HG03439 (cell line): Measurements from ENCODE around the gene NPR1.

ENCODE experiments used
- ATAC-seq: cut with Tn5 transposase; IDR thresholded peaks from one replicate; pipeline ENCODE4 v1.9.1; 2021; ENCODE audit warnings: mild to moderate bottlenecking, moderate library complexity; ENCODE audit not compliant: unreplicated experiment

Gene NPR1

DNA sequence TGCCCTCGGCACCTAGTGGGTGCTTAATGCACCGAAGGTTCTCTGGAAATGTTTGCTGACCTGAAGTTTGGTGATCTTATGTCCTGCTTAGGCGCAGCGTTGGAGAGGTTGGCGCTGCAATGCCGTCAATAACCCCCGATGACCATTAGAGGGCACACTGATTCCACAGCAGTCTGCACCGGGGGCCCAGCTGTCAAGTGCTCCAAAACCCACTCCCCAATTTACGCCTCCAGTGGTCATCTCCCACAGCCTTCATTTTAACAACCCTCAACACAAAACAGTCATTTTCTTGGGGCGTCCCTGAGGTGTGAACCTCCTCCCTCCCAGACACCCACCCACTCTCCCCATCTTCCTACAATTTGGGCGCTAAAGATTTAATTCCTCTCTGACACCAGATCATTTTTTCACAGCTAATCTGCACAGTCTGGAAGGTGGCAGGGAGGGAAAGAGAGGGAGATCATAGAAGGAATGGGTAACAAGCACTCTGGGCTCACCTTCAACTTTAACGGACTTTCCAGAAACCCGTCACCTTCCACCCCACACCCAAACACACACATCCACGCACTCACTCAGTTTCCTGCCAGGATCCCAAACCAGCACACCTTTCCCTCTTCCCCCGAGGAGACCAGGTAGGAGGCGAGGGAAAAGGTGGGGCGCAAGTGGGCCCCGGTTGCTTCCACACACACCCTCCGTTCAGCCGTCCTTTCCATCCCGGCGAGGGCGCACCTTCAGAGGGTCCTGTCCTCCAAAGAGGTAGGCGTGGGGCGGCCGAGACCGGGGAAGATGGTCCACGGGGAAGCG lies 570 bp upstream of the NPR1 start:
- ATAC-seq: no peak

DNA sequence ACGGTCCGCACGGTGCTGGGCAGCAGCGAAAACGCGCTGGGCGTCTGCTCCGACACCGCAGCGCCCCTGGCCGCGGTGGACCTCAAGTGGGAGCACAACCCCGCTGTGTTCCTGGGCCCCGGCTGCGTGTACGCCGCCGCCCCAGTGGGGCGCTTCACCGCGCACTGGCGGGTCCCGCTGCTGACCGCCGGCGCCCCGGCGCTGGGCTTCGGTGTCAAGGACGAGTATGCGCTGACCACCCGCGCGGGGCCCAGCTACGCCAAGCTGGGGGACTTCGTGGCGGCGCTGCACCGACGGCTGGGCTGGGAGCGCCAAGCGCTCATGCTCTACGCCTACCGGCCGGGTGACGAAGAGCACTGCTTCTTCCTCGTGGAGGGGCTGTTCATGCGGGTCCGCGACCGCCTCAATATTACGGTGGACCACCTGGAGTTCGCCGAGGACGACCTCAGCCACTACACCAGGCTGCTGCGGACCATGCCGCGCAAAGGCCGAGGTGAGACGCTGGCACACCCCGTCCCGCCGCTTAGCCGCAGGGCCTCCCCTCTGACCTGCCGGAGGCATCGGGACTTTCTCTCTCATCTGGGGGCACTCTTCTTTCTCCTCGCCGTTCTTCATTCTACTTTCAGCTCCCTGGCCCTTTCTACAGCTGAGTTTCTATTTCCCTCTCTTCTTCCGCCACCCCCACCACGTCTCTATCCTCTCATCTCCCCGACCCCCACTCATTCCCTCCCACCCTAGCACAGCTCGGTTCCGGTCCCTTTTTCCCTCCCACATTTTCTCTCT lies 1.0 kb downstream of the NPR1 start:
- no peak for ATAC-seq

DNA sequence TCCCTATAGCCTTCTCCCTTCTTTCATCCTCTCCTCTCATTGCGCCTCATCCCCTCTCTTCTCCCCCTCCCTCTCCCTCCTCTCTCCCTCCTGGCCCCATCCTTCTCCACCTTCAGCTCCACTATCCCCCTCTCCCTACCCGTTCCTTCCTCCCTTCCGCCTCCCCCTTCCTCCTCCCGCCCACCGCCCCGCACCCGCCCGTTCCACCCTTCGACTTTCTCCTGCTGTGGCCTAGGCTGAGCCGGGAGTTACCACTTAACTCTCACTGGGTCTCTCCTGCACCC lies 1.6 kb downstream of the NPR1 start:
- ATAC-seq: no peak

DNA sequence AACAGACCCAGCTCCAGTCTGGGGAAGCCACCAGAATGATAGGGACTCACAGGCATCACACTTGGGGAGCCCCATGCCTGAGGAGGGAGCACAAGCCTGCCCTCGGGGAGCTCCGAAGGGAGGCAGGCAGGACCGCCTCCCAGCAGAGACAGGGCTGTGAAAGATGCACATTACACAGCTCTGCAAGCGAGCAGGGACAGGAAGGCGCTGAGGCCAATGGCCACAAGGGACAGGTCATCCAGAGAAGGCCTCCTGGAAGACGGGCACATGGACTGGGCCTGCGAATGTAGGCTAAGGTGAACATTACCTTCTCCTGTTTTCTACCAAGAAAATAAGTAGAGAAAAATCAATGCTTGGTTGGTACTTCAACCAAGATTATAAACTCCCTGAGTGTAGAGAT lies 4.2 kb downstream of the NPR1 start:
- ATAC-seq: no peak

DNA sequence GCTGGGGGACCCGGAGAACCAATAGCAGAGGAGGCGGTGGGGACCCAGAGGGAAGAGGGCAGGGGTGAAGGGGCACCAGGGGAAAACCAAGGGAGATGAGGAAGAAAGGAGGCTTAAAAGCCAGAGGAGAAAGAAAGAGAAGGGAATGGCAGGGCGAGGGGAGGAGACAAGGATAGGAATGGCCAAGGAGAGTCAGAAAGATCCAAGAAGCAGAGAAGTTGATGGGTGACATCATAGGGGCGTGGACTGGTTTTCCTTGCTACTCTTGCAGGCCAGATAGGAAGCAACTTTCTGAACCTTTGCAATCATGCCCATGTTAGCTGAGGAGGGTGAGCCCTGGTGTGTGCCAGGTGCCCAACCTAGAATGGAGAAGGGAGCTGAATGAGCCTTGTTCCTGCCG lies 5.4 kb downstream of the NPR1 start:
- no peak for ATAC-seq

DNA sequence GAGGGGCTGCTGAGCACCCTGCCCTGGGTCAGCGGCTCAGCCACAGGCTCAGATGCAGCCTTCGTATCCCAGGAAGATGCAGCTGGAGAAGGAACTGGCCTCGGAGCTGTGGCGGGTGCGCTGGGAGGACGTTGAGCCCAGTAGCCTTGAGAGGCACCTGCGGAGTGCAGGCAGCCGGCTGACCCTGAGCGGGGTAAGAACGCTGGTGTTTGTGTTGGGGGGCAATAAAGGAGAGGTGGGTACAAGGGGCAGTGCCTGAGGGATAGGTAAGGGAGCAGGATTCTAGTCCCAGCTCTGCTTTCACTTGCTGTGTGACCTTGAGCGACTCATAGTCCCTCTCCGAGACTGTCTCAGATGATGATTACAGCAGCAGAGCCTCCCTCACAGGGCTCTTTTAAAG lies 6.4 kb downstream of the NPR1 start:
- no peak for ATAC-seq

DNA sequence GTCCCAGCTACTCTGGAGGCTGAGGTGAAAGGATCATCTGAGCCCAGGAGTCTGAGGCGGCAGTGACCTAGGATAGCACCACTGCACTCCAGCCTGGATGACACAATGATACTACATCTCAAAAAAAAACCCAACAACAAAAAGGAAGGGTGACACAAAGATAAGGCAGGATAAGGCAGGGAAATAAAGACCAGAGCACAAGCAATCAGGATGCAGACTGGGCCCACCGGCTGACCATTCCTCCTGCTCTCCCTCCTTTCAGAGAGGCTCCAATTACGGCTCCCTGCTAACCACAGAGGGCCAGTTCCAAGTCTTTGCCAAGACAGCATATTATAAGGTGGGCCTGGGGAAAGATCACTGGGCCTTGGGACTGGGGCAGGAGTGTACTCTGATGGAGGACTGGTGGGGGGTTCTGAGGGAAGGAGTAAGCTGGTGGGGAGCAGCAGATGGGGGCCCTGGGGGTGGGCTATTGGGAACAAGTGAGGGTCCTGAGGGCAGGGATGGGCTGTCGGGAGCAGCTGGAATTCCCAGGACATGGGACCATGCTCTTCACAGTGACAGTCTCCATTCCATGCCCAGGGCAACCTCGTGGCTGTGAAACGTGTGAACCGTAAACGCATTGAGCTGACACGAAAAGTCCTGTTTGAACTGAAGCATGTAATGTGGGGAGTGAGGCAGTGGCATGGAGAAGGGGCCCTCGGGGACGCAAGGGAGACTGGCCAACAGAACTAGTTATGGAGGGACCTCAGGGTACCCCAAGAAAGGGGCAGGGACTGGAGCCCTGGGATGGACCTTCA lies 7.3 kb downstream of the NPR1 start:
- no peak for ATAC-seq

DNA sequence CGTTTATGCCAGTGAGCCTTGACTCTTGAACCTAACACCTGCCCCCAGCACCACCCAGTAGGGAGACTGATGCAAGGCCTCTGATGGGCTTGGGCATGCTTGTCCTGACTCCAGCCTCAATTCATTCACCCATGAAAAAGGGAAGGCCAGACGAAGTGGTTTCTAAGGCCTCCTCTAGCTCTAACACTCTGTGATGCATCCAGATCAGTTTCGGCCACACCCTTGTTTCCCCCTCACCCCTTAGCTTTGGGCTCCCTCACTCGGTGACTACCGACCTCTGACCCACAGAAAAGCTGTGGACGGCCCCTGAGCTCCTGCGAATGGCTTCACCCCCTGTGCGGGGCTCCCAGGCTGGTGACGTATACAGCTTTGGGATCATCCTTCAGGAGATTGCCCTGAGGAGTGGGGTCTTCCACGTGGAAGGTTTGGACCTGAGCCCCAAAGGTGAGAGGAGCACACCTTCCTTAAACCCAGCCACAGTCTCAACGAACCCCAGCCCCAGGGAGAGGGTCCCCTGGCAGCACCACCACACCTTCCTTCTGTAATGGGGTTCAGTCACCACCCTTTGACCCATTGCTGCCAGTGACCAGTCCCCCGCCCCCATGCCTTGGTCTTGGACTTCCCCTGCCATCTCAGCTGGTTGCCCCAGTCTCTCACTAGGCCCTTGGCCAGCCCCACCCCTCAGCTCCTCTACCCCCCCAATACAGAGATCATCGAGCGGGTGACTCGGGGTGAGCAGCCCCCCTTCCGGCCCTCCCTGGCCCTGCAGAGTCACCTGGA lies 9.0 kb downstream of the NPR1 start:
- ATAC-seq: no peak

DNA sequence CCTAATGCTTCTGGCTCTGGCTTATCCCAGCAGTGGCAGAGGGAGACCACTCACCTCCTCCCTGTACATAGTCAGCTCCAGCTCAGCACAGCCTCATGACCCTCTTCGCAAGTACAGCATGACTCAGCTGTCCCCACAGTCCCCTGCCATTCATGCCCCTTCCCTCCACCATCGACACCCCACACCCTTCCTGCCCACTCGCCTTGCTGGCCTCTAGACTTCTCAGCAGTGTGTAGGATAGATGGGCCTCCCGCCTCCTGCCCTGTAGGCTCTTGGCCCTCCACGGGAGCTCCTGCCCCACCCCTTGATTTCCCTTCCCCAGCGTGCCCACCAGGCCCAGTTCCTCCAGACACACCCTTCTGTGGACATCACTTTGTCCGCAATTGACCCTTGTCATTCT lies 9.8 kb downstream of the NPR1 start:
- no peak for ATAC-seq

DNA sequence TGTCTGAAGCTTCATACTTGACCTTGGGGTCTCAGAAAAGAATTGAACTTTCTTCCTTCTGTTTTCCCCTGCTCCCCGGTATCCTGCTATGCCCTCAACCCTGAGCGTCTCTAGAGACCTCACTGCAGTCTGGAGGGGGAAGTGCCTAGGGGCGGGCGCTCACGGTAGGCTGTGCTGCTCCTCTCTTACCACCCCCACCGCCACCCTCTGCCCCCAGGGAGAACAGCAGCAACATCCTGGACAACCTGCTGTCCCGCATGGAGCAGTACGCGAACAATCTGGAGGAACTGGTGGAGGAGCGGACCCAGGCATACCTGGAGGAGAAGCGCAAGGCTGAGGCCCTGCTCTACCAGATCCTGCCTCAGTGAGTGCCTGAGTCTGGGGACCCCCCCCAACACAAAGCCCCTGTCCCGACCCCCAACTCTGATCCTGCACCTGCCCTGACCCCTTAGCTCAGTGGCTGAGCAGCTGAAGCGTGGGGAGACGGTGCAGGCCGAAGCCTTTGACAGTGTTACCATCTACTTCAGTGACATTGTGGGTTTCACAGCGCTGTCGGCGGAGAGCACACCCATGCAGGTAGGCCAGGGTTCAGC lies 10.3 kb downstream of the NPR1 start:
- ATAC-seq: no peak

DNA sequence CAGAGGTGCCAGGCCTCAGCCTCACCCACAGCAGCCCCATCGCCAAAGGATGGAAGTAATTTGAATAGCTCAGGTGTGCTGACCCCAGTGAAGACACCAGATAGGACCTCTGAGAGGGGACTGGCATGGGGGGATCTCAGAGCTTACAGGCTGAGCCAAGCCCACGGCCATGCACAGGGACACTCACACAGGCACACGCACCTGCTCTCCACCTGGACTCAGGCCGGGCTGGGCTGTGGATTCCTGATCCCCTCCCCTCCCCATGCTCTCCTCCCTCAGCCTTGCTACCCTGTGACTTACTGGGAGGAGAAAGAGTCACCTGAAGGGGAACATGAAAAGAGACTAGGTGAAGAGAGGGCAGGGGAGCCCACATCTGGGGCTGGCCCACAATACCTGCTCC lies 15.0 kb downstream of the NPR1 start:
- ATAC-seq: no peak

DNA sequence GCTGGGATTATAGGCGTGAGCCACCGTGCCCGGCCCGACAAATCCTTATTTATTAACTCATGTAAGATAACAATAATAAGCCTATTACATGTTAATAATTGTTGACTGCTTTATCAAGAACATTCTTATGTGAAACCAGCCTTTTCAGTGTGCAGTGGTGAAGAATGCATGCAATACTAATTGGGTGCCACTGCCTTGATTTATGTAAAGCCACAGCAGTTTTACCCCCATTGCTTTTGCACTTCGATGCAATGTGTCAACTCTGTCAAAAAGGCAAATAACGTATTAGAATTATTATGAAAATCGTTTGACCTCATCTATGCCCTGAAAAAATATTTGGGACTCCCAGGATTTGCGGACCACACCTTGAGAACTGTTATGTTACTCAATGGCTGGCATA lies 18.3 kb downstream of the NPR1 start:
- ATAC-seq: no peak

DNA sequence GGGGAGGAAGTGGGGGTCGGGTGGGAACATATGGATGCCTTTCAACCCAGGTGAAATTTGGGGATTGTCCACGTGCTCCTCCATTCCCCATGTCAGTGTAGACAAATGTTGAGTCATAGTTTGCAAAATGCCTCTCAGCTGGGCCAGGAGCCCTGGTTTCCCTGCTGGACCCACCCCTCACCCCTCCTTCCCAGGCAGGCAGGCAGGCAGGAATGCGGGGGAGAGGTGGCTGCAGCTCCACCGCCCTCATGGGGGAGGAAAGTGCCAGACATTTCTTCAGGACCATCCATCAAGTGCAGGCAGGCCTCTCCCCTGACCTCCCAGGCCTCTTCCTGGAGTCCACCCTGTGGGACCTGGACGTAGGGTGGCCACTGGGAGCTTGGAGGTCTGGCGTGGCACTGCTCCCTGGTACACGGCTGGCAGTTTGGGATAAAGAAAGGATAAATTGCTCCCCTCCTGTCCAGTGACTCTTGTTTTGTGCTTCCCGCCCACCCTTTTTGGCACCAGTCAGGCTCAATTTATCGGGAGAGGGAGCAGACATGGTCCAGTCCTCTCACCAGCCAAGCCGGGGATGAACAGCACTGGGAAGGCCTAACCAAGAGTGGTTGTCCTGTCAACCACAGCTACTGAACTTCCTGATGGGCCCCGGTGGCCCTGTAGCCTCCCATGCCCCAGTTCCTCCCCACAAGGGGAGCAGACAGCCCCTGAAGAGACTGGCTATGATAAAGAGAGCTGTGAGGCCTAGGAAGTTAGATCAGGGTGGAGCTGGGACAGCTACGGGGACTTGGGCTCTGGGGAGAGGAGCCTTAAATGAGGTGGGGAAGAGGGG lies 18.9 kb downstream of the NPR1 start:
- no peak for ATAC-seq

DNA sequence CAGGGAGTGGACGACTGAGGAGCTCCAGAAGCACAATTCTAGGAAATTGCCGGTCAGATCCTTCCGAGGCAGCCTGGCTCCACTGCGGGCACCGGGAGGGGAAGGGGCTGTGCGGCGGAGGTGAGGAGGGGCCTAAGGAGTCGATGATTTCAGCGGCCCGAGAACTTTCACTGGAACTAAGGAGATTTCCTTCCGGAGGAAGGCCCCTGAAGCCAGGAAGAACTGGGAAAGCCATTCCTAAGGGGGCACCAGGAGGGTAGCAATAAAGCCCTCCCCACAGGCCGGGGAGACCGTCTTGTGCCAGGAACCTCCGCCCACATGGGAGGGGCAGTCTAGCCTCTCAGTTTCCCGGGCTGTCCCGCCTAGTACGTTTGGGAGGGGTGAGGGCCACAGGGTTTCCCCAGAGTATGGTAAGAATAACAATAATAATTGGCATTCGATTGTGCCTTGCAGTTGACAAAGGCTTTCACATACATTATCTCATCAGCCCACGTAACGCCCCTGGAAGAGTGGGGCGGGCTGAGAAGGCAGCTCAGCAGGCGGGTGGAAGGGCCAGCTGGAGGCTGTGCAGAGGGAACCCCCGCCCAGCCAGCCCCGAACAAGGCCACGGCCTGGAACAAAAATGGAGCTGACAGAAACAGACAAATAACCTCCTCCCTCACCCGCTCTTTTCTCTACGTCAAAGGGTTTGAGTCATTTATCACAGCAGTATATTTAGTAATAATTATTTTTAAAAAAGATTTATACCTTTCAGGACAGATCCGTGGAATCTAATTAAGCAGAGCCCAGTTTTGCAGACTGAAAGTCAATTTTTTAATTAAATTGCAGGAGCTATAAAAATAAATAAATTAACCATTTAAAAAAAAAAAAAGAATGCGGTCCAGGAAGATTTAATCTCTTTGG lies 19.8 kb downstream of the NPR1 start:
- ATAC-seq: no peak

DNA sequence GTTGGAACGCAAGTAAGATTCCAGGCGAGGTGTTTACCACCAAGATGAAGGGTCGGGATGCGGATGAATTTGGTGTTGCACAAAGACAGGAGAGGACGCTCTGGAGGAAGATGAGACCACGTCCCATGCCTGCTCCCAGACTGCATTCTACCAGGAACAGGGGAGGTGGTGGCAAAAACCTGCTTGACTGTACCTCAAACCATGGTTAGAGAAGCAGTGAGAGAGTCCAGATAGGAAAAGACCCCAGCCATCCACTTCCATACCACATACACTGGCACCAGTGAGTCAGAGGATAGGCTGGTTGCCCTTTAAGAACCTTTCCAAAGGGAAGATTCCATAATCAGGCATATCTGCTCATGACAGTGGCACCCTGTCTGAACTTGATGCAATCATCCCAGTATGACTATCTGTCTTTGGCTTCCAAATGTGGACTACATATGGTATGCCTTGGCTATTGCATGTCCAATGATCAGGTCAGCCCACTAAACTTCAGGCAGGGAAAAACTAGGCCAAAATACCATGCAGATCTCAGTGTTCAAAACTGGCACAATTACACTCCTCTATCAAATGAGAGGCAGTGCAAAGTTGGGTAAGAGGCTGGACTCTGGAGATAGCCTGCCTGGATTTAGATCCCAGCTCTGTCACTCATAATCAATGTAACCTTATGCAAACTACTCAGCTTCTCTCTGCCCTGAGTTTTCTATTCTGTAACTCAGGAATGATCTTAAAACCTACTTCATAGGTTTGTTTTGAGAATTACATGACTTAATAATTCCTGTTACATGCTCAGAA lies 20.6 kb downstream of the NPR1 start:
- ATAC-seq: no peak

DNA sequence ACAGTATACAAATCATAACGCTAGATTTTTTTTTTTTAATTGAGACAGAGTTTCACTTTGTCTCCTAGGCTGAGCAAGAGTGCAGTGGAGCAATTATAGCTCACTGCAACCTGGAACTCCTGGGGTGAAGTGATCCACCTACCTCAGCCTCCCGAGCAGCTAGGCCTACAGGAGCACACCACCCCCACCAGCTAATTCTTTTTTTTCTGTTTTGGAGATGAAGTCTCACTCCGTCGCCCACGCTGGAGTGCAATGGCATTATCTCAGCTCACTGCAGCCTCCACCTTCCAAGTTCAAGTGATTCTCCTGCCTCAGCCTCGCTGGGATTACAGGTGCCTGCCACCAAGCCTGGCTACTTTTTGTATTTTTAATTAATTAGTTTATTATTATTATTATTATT lies 21.3 kb downstream of the NPR1 start:
- ATAC-seq: no peak

DNA sequence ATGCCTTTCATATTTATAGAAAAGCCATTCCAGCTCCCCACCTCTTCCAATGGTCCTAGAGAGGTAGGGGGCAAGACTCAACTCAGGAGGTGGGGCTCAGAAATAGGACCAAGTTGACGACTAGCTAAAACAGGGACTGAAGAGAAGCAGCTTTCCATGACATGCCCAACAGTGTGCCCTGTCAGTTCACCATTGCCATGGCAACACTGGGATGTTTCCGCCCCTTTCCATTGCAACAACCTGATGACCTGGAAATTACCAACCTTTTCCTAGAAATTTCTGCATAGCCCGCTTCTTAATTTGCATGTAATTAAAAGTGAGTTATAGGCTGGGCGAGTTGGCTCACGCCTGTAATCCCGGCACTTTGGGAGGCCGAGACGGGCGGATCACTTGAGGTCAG lies 27.0 kb downstream of the NPR1 start:
- no peak for ATAC-seq

DNA sequence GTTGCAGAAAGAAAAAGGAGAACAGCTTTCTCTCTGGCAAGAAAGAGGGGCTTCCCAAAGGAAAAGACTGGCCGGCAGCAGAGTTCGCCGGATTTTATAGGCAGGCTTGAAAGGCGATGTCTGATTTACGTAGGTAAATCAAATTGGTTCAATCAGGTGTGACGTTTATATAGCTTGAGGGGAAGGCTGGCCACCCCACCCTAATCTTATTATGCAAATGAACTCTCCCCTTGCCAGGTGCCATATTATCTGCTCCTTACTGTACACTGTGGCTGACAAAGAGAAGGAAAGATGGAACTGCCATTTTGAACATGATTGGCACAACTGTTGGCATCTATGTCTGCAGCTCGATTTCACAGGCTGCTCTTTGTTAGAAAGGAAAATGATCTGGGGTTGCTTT lies 32.5 kb downstream of the NPR1 start:
- ATAC-seq: no peak
